ENCODE measurements around the gene EIF1B.
"Not testable (repeated sequence)": the region's sequence is repeated elsewhere in the genome, so short reads cannot be mapped to it uniquely, and the experiment has no call there.

EIF1B gene

DNA sequence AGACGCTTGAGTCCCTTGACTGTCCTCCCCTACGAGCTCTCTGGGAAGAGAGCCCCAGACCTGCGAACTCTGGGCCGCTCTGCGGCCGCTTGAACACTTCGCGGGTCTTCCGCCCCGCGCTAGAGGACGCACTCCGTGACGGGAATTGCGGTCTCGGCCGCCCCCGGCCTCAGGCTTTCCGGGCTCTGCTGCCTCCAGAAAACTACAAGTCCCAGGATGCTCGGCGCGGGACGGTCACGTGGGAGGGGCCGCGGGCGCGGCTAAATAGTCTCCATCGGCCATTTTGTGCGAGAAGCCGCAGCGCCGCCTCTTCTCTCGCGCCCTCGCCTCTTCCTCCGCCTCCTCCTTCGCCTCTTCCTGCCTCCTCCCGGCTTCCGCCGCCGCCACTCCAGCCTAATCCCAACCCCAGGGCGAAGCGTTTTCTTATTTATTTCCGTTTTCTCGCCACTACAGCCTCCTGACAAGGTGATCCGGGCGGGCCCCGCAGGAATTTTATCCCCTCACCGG is at the start of gene EIF1B:
Gene EIF1B (plus strand): TSS at position 290 of the 507 bp plus-strand sequence. CDS start 235 bp downstream, outside the sequence.
- DNase-seq = peak; percentile 98 to 99

- DNase-seq = no peak
Observed at GRCh38 chr3:40262331-40262730, 47.2 kb upstream of the EIF1B start.

DNA sequence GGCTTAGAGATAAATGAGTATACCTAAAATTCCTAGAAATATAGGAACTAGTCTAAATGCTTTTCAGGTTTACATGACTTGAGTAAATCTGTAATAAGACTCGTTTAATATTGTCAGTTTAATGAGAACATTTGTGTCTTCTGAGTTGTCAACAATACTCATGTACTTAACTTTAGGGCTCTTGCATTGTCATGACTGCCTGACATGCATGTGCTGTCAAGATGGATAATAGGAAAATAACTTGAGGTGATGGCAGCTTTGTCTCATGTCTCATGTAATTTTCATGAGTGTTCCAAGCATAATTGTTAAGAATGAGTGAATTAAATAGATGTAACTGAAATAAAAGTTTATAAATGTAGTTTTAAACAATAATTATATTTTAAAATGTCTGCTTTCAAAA is 45.1 kb upstream of the EIF1B start:
- DNase-seq = no peak

GRCh38 chr3:40265181-40265580 is 44.3 kb upstream of the EIF1B start:
- no peak for DNase-seq

- no peak for DNase-seq
Observed at GRCh38 chr3:40267937-40268724, 41.4 kb upstream of the EIF1B start.

DNA sequence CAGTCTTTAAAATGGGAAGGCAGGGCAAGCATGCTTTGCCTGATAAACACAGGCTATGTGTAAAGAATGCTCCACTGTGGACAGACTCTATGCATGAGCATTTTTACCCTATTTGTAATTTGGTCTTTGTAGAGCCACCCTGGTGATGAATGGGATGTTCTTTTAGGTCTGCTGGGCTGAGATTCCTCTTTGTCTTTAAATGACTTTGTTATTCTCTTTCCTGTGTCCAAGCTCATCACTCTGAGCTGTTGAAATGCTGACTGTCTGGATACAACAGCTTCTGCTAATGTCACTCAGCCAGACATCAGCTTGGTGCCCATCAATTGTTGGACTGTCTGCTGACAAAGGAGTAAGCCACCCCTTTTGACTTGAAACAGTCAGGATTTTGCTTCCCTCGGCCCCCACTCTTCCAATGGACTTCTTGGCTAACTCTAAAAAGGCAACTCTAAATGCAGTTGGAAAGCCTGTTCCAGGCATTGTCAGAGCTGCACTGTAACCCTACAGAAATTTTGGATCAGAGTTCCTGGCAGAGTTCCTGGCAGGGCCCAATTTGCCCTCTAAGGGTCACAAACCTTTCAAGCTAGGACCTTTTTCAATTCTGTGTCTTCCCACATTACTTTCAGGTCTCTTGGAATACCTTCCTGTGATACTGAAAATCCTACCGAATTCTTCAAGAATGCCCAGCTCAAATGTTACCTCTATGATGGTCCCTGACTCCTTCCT is 40.5 kb upstream of the EIF1B start:
- DNase-seq = no peak

GRCh38 chr3:40278791-40279190 is 30.7 kb upstream of the EIF1B start:
- DNase-seq = no peak

GRCh38 chr3:40281995-40282394 is 27.5 kb upstream of the EIF1B start:
- DNase-seq = no peak

GRCh38 chr3:40283057-40283456 is 26.4 kb upstream of the EIF1B start:
- DNase-seq = not testable (repeated sequence)

DNA sequence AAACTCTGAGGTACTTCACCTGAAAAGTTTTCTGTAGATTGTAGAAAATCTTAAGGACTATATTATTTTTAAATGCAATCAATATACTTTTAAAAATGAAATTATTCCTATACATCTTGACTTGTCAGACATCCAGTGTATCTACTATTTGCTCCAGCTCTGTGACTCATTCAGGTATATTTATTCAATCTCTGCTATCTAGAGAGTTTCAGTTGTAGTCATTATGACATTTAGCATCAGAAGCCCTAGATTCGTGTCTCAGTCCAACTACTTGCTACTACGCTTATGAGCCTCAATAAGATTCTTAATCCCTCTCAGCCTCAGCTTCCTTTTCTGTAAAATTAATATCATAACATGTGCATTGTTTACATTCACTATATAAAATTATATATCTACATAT is 22.3 kb upstream of the EIF1B start:
- DNase-seq = no peak

DNA sequence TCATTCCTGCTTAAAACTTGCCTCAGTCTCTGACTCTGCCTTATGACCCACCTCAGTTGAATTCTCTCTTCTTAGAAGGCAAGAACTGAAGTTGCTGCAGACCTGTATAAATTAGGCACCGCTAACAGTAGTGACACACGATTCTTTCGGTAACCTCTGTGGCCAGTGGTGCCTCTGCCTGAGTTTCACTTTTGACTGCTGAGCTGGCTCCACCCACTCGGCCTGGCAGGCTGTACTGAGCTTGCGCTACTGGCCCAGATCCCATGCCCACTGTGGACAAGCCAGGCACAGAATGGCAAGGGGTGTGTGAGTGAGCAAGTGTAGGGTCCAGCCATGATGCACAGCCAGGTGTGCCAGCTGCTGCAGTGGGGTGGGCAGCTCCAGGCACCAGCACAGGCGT is 19.1 kb upstream of the EIF1B start:
- peak in 1 of 2 experiments; percentile 30 for DNase-seq

DNA sequence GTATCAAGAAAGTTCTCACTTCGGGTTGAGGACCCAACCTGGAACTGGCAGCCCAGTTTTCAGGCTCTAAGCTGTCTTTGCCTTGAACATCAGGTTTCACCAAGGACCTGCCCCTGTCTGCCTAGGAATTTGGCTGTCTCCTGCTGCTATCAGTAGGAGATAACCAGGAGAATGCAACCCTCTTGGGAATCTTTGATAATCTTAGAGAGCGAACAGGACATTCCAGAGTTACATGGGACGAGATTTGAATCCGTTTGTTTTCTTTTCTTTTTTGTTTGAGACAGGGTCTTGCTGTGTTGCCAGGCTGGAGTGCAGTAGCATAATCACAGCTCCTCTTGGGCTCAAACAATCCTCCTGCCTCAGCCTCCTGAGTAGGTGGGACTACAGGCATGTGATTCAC is 18.0 kb upstream of the EIF1B start:
- DNase-seq = no peak

DNA sequence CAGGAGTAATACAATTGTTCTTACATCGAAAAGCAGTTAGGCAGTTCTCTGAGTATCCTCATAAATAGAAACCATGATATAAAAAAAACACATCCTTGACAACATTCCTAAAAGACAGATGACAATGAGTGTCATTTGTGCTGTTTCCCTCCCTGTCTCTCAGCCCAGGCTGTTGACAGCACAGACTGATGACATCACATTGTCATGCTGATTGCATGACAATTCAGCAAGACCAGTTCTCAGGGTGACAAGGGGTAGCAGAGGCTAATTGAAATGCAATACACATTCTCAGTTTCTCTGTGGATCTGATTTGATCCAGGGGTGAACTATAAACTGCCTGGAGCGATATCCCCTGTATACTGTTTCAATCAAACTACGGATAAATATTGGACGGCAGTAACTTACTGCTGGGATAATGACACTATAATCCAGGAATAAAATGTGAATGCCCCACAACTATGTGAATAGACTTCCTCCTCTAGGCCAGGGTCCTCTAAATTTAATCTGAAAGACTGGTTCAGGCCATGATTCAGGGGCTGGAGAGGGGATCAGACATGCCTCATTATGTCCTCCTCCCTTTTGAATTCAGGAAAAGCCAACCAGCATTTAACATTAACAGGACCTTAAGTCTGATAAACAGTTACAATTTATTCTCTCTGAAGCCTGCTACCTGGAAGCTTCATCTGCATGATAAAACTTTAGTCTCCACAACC is 16.7 kb upstream of the EIF1B start:
- no peak for DNase-seq

DNA sequence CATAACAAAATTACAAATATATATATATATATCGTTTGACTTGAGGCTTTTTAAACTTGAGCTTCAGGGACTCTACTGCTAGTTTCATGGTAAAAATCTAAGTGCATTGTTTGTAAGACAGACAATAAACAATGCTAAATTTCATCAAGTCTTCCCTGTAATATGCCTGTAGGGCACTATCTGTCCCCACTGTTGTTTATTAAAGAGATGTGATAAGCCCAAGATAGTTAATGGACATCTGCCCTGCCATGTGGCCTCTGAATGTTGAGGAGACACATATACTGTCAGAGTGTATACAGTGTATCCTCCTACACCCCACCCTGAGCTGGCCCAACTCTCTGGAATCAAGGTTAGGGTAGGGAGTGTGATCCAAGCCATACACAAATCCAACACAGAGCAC is 15.1 kb upstream of the EIF1B start:
- no peak for DNase-seq

DNA sequence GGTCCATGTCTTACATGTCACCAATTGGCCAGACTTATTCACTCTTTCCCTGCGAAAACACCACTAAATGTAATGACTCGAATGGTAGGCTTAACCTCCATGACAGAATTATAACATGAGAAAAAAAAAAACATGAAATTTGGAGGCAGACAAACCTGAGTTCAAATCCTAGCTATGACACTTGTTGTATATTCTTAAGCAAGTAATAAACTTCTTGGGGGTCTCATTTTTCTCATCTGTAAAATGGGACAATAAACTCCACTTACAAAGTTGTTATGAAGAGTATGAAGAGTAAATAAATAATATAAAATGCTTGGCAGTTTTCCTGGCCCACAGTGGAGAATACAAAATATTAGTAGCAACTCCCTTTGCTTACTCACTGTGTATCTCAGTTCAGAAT is 11.4 kb upstream of the EIF1B start:
- no peak for DNase-seq

- no peak for DNase-seq
Observed at GRCh38 chr3:40299130-40299720, 10.3 kb upstream of the EIF1B start.

GRCh38 chr3:40299721-40300335 is 9.7 kb upstream of the EIF1B start:
- DNase-seq = no peak

- no peak for DNase-seq
Observed at GRCh38 chr3:40302784-40303183, 6.7 kb upstream of the EIF1B start.

DNA sequence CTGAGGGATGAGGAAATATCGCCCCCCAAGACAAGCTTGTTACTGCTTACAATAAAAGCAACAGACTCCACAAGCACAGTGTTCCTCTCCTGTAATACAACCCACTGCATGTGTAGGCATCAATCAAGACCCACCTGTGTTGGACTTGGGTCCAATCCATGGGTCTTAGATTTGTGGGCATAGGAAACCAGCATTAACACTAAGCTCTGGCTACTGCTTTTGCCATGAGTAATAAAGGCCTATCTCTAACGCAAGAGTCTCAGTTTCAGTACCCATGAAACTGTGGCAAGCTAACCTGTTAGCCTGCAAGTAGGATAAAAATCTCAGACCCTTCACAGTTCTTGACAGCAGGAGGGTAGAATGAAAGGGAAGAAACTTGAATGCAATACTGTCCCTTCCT is 5.2 kb upstream of the EIF1B start:
- DNase-seq = no peak

DNA sequence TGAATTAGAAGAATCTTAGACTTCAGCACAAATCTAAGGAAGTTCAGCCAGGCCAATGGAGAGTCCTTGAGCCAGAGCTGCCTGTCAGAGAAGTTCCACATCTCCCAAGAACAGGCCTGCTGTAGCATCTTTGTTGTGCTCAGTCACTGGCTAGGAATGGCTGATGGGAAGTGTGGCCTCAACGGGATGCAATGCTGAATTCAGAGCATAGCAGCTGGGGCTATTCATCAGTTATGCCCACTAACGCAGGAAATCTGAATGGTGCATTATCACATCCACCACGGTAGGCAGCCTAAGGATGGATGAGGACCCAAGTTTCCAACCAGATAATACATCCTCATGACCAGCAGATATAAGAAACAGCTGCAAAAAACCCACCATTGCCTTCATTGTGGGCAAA is 3.2 kb upstream of the EIF1B start:
- no peak for DNase-seq

GRCh38 chr3:40307176-40307575 is 2.3 kb upstream of the EIF1B start:
- no peak for DNase-seq

DNA sequence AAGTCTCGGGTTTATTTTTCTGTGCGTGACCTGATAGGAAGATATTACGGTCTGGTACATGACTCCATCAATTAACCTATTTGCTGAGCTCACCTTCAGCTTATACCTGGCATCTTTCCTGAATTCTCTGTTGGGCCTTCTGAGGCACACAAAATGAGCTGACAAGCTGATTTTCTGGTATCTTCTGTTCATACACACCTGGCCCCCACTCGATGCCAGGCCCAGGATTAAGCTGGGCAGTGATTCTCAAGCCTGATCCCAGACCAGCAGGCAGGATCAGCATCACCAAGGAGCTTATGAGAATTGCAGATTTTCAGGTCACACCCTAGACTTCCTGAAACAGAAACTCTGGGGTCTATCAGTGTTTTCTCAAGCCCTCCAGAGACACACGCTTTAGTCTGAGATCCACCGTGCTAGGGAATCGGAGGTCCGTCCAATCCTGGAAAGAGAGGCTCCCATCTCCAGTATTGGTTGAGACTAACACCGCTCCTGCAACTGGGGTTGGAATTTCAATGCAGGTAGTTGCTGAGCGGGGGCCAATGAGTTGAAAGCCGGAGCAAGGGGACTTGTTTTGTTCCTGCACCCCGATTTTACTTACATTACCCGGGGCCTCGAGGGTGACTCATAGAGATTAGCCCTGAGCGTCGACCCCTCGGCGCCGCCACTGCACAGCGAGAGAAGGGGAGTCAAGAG is 636 bp upstream of the EIF1B start:
- DNase-seq = no peak
